RWPE1 (cell line): ENCODE results near the gene DAD1.
A peak's percentile ranks its signal among the peaks of the same experiment; 100 is the strongest.

Source experiments
- CTCF ChIA-PET: fragments of 350-600 bp; sonication (Branson Sonifier 250); formaldehyde crosslinking; extraction: SDS; loops from one replicate; lab custom pipeline; 2021; lab: Yijun Ruan, JAX
- POLR2A ChIA-PET: fragments of 400-600 bp; formaldehyde crosslinking; extraction: SDS; loops from one replicate; lab custom pipeline; 2020; ENCODE audit warnings: antibody characterized with exemption; ENCODE audit not compliant: low non-redundant PET; lab: Yijun Ruan, JAX
- DNase-seq: peaks from one replicate; pipeline ENCODE4 v3.0.0; 2012; ENCODE audit warnings: low spot score
- H3K27ac ChIP-seq: fragments of 450-650 bp; 2 replicates; pipeline ENCODE4 v1.5.1; 2017
- CTCF ChIP-seq: fragments of 450-650 bp; conservative IDR thresholded peaks from 2 replicates; pipeline ENCODE4 v1.5.1; 2017; ENCODE audit warnings: low read depth, mild to moderate bottlenecking

Gene DAD1

DNA sequence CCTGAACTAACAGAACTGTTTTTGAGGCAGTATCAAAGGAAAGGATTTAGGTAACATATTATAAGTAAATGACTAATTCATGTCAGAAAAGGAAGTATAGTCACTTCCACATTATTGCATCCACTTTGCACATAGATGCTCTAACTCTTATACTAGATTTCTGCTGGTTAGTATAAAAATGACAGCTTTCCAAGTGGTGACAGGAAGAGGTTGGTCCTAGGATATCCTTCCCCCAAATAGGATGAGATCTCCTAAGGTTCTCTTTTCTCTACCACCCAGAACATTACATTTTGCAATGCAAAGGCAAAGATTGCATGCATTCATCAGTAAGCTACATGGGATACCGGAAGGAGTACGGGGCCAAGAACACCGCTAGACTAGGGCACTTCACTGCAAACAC, 15.2 kb downstream of the DAD1 start:
- no peak overlapping the region for H3K27ac ChIP-seq
- no peak for TF ChIP-seq CTCF
- no peak for DNase-seq
- CTCF ChIA-PET, result interaction anchor here (0.7 to 1.8 kb wide), 3 partner anchors 17 to 362 kb away, joined by 3 to 13 read pairs (median 4); no protein-coding TSS in a partner anchor
- POLR2A ChIA-PET, result no interaction called here

GRCh38 chr14:22572562-22573058, 16.4 kb downstream of the DAD1 start:
- DNase-seq, result peak; percentile 32
- ChIA-PET CTCF (interaction anchor here (1.4 to 4.0 kb wide), 3 partner anchors 16 to 328 kb away, joined by 6 to 44 read pairs (median 13); no protein-coding TSS in a partner anchor), POLR2A (no interaction called here)
- no peak for TF ChIP-seq CTCF
- no peak overlapping the region for H3K27ac ChIP-seq

DNA sequence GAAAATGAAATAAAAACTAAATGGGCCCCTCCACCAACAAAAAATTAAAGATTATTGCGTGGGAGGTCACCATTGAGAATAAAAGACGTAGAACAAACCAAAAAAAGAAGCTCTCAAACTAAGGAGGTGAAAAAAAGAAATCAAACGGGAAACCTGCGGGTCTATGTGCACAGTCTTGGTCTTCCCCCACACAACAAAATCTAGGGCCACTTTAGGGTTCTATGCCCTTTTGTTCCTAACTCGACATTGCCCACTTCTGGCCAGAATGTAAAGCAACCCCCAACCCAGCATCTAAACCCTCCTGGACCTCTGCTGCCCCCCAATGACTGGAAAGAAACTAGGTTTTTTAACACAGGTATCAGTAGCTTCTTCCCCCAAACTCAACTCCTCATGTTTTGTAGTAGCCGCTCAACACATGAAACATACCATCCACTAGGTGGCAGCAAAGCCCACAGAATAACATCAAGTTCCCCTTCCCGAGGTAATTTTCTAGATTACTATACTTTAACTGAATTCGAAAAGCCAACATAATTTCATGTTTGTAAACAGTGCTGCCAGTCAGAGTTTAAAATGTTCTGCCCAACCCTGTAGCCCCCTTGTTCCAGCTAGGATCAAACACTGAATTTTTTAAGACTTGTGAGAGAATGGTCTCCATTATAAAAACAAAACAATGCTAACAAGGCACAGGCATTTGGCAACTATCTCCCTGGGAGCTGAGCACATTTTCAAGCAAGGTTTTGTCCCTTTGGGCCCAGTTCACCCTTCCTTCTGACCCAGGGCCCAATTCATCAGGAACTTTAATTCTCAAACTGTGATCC, 18.7 kb downstream of the DAD1 start:
- CTCF ChIA-PET, result interaction anchor here (0.6 to 4.0 kb wide), 36 partner anchors 9 to 357 kb away, joined by 3 to 44 read pairs (median 4); partner anchors contain the start of gene DAD1
- H3K27ac ChIP-seq, result peak overlapping the region; percentile 64
- POLR2A ChIA-PET, result interaction anchor here (0.6 kb wide), 2 partner anchors 19 to 72 kb away, joined by 3 to 4 read pairs; no protein-coding TSS in a partner anchor
- peak; percentile 64 for DNase-seq
- TF ChIP-seq CTCF, result peak; percentile 76

DNA sequence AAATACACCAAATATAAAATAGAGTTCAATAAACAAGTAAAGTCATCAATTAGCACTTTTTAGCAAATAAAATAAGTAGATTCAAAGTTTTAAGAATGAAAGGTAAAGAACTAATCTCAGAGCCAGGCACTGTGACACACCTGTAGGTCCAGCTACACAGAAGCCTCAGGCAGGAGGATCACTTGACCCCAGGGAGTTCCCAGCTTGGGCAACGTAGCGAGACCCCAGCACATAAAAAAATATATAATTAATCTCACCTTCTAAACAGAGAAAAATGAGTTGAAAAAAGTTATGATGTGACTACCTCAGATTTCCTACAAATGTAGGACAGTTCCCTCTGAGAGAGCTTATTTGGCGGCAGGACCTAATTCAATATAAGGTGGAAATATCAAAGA, 19.3 kb downstream of the DAD1 start:
- TF ChIP-seq CTCF, result no peak
- DNase-seq, result no peak
- no peak overlapping the region for H3K27ac ChIP-seq
- POLR2A ChIA-PET, result no interaction called here
- CTCF ChIA-PET, result interaction anchor here (0.5 to 4.0 kb wide), 28 partner anchors 10 to 357 kb away, joined by 3 to 44 read pairs (median 4); no protein-coding TSS in a partner anchor

GRCh38 chr14:22569106-22569736, 19.8 kb downstream of the DAD1 start:
- POLR2A ChIA-PET, result no interaction called here

More at GRCh38 chr14:22569106-22569736, 19.8 kb downstream of the DAD1 start:
- TF ChIP-seq CTCF, result no peak
- CTCF ChIA-PET, result interaction anchor here (0.5 to 4.0 kb wide), 8 partner anchors 9 to 358 kb away, joined by 3 to 44 read pairs (median 6); no protein-coding TSS in a partner anchor
- no peak overlapping the region for H3K27ac ChIP-seq
- no peak for DNase-seq
